GM12864 (cell line): ENCODE measurements around the gene RAB40B.

Source experiments
- DNase-seq: peaks from one replicate; pipeline ENCODE4 v3.0.0-alpha.2; 2011; ENCODE audit warnings: low read depth
- H3K4me3 ChIP-seq: 2 replicates; pipeline ENCODE4 v1.5.1; 2011; ENCODE audit warnings: mild to moderate bottlenecking, low read depth, low read length, control low read depth
- CTCF ChIP-seq: IDR thresholded peaks from 2 replicates; pipeline ENCODE4 v1.5.1; 2011; ENCODE audit warnings: low read depth, mild to moderate bottlenecking, moderate library complexity, low read length, control low read depth, inconsistent platforms; ENCODE audit errors: missing control alignments

Gene RAB40B

GRCh38 chr17:82613283-82614094 is 85.0 kb downstream of the RAB40B start:
- H3K4me3 ChIP-seq = no peak overlapping the region
- no peak for DNase-seq
- TF ChIP-seq CTCF = no peak

GRCh38 chr17:82611140-82612058 is 87.1 kb downstream of the RAB40B start:
- no peak for DNase-seq
- no peak overlapping the region for H3K4me3 ChIP-seq
- no peak for TF ChIP-seq CTCF

GRCh38 chr17:82609655-82610054 is 88.8 kb downstream of the RAB40B start:
- DNase-seq = no peak
- H3K4me3 ChIP-seq = no peak overlapping the region

GRCh38 chr17:82608816-82609215 is 89.7 kb downstream of the RAB40B start:
- no peak for TF ChIP-seq CTCF
- no peak overlapping the region for H3K4me3 ChIP-seq
- no peak for DNase-seq

More at GRCh38 chr17:82609655-82610054, 88.8 kb downstream of the RAB40B start:
- no peak for TF ChIP-seq CTCF

GRCh38 chr17:82605939-82606600 is 92.4 kb downstream of the RAB40B start:
- no peak overlapping the region for H3K4me3 ChIP-seq
- no peak for TF ChIP-seq CTCF
- DNase-seq = no peak
